GF-D8 (cell line): ENCODE results near the gene LRATD1.

Experiments
- DNase-seq: peaks from one replicate; lab custom pipeline; 2025; lab: John Stamatoyannopoulos, UW

The LRATD1 gene

DNA sequence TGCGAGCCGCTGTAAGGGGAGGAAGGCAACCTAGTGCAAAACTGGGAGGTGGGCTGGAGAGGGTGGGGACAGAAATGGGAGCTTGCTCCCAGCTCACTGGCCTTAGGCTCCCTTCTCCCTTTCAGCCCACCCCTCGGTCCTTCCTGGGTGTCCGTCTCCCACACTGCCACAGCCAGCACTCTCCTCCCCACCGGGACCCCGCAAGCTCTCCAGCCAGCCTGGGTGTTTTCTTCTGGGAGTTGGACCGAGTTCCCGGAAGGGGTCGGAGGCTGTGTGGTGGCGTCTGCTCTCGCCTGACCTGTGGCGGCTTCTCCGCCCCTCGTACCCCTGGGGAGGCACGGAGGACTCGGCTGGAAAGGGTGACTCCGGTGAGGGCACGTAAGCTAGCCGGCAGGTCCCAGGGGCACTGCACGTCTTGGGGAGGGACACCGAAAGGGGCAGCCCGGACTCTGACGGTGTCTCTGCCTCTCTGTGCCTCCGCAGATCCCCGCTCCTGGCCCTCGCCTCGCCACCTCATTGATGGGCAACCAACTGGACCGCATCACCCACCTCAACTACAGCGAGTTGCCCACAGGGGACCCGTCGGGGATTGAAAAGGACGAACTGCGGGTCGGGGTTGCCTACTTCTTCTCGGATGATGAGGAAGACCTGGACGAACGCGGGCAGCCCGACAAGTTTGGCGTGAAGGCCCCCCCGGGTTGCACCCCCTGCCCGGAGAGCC is 1.1 kb downstream of the LRATD1 start:
- DNase-seq, result no peak

- no peak for DNase-seq
Measured at GRCh38 chr2:14634182-14634488, 1.6 kb downstream of the LRATD1 start.

DNA sequence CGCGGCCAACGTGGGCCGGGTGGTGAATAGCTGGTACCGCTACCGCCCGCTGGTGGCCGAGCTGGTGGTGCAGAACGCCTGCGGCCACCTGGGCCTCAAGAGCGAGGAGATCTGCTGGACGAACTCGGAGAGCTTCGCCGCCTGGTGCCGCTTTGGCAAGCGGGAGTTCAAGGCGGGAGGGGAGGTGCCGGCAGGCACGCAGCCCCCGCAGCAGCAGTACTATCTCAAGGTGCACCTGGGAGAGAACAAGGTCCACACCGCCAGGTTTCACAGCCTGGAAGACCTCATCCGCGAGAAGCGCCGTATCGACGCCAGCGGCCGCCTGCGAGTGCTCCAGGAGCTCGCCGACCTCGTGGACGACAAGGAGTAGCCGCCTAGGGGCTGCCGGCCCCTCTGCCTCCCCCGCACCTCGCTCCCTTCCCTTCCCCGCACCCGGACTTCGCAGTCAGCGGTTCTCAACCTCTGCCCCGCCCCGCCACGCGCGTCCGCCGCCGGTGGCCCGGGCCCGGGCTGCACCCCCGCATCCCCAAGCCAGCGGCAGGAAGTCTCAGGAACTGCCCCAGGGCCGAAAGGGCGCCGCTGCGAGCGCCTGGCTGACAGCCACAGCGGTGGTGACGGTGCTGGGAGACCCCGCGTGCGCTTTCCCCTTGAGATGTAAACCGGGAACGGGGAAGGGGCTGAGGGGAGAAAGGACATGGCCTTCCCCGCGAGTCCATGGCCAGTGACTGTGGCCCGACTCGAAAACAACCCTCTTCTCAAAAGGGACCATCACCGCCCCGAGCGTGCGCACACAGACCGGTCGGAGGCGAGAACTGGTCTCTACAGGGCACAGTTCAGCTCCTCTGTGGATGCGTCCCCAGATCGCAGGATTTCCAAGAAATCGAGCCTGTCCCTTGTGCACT is 2.2 kb downstream of the LRATD1 start:
- no peak for DNase-seq

- no peak for DNase-seq
Measured at GRCh38 chr2:14635391-14635871, 2.9 kb downstream of the LRATD1 start.

DNA sequence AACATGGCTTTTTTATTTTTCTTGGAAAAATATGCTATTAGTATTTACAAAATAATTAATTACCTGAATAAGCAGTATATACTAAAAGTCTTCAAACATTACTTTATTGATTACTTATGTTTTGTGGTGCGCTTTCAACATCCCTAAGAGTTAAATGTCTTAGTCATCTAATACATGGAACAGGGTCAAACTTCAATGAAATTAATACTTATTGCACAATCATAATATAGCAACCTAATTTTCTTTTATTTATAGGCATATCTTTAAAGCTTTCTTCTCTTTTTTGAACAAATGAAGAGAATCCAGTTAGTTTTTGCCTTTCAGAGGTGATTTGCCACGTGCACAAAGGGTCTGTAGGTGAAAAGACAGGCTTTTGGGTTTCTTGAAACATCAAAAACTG is 6.0 kb downstream of the LRATD1 start:
- DNase-seq, result no peak

DNA sequence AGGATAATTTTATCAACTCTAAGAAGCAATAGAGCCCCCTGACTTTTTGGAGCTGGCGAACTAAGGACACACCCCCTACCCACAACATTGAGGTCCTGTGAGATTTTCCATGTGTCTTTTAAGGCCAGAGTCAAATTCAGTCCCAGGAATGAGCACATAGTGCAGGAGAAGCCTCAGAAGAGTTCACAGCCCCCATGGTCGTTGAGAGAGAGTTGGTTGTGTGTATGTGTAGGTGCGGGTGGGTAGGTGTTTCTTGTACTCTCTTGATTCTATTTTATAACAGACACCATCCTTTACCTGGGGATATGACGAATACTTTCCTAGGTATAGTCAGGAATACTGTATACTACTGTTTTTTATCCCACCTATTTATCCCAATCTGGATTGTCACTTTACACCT is 8.6 kb downstream of the LRATD1 start:
- DNase-seq, result no peak

DNA sequence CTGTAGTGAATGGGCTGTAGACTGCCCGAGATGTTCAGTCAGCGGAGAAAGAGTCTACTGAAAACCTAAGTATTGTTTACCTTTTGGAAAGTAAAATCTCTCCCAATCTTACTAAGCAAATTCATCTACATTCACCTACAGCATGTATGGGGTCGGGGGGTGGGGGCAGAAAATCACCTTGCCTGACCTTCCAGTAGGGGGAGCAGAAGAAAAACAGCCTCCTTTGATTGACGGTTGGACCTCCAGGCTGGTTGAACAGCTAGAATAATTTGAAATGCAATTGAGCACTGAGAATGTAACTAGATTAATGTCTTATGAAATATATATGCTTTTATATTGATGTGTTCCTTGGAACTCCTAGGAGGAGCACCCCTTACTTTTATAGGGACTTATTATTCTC is 10.0 kb downstream of the LRATD1 start:
- no peak for DNase-seq

GRCh38 chr2:14647714-14648113 is 15.2 kb downstream of the LRATD1 start:
- no peak for DNase-seq

GRCh38 chr2:14650066-14650465 is 17.5 kb downstream of the LRATD1 start:
- no peak for DNase-seq

GRCh38 chr2:14654835-14655282 is 22.3 kb downstream of the LRATD1 start:
- DNase-seq, result no peak

DNA sequence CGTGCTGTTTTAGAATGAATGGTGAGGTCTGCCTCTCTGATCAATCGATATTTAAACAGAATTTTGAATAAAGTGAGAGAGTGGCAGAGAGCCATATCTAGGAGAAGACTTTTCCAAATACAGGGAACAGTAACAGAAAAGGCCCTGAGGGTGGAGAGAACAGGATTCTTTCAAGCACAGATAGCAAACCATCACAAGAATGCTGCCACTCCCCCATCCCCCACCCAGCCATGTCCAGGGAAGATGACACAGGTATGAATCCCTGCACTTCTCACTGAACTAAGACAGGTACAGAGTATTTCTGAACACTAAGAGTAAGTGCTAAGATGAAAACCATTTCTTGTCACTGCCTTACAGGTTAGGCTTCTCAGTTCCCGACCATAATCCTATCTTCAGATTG is 23.6 kb downstream of the LRATD1 start:
- no peak for DNase-seq

DNA sequence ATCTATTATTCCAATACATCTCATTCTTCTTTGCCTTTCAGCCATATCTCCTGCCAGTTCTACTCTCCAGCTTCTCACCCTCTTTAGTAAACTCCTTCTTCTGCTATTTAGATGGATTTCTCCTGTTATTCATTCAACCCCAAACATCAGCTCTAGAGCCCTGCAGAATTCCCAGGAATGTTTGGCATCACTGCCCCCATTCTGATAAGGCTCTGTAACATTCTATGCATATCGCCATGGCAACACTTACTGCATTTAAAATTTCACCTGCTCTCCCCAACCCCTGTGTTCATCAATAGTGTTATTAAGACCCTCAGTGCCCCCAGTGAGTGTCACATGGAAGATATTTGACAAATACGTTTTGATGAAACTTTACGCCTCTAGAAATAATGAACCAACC is 28.6 kb downstream of the LRATD1 start:
- no peak for DNase-seq

DNA sequence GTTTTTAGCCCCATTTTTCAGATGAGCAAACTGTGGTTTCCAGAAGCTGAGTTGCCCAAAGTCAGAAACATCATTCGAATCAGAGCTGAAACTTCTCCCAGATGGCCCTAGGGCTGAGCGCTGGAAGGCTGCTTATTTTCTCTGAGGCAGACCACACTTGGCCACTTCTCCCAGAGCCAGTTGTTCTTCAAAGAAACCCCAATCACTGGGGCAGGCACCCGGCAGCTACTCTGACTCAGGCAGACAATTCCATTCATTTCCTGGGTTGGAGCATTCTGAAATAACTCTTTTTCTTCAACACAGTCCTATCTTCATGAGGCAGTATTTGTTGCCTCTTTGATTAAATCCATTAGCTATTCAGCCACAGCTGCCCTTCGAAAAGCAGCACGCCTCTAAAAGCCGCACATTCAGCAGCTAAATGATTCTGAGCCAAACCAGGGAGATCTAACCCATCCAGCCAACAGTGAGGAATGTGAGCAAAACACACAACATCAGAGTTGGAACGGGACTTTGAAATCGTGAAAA is 40.9 kb downstream of the LRATD1 start:
- no peak for DNase-seq

GRCh38 chr2:14675489-14675888 is 43.0 kb downstream of the LRATD1 start:
- no peak for DNase-seq

- no peak for DNase-seq
Measured at GRCh38 chr2:14676371-14676770, 43.9 kb downstream of the LRATD1 start.

GRCh38 chr2:14677039-14677438 is 44.5 kb downstream of the LRATD1 start:
- DNase-seq, result no peak

- DNase-seq, result no peak
Measured at GRCh38 chr2:14678761-14679160, 46.2 kb downstream of the LRATD1 start.

GRCh38 chr2:14681608-14682007 is 49.1 kb downstream of the LRATD1 start:
- no peak for DNase-seq
